Vagina (tissue), 2 donors: ENCODE data around the gene NELFB. TPM values are rescaled to one million over a fixed set of nuclear protein-coding genes. Genes with fewer than 3 reads are reported as not detected.

Experiments used
- DNase-seq, 2 donors: peaks; one replicate each; pipeline ENCODE4 v3.0.0-alpha.2; 2017; ENCODE audit errors: extremely low spot score in 2 of 2
- H3K27ac ChIP-seq: fragments of 200-600 bp; sonication (generic); one replicate; pipeline ENCODE4 v1.5.1; 2019
- H3K27me3 ChIP-seq: fragments of 200-600 bp; sonication (generic); one replicate; pipeline ENCODE4 v1.5.1; 2019
- H3K36me3 ChIP-seq, 2 donors: fragments of 200-600 bp; sonication (generic); one replicate each; pipeline ENCODE4 v1.5.1; 2017 to 2019
- H3K4me1 ChIP-seq: fragments of 200-600 bp; sonication (generic); one replicate; pipeline ENCODE4 v1.5.1; 2019
- H3K4me3 ChIP-seq, 2 donors: fragments of 200-600 bp; sonication (generic); 1 replicate in 1 of 2; 2 replicates in 1 of 2; pipeline ENCODE4 v1.5.1; 2016 to 2019
- H3K9me3 ChIP-seq: fragments of 200-600 bp; sonication (generic); one replicate; pipeline ENCODE4 v1.5.1; 2019
- CTCF ChIP-seq, 3 experiments: fragments of 450-650 bp in 2 of 3; fragments of 200-600 bp in 1 of 3; sonication (generic) in 1 of 3; IDR thresholded peaks; one replicate each; pipeline ENCODE4 v1.5.1; 2017 to 2019; ENCODE audit warnings: antibody characterized with exemption in 3 of 3, mild to moderate bottlenecking in 2 of 3, moderate library complexity in 2 of 3
- POLR2A ChIP-seq, 2 donors: fragments of 450-650 bp; IDR thresholded peaks; one replicate each; pipeline ENCODE4 v1.6.1; 2017; ENCODE audit warnings: antibody characterized with exemption in 2 of 2, mild to moderate bottlenecking in 2 of 2, moderate library complexity in 2 of 2
- POLR2AphosphoS5 ChIP-seq, 2 donors: sonication (generic); formaldehyde crosslinking; IDR thresholded peaks; one replicate each; pipeline ENCODE4 v1.9.0; 2017; ENCODE audit warnings: antibody characterized with exemption in 2 of 2, mild to moderate bottlenecking in 2 of 2, low read depth in 1 of 2; ENCODE audit not compliant: insufficient read depth in 1 of 2
- intact Hi-C: fragments of 100-400 bp; cut with DNase I; formaldehyde crosslinking; loops from one replicate; pipeline ENCODE4 v1.15.1; 2023
- total RNA-seq: library from RNA; depleted of rRNA; stranded (reverse); fragments of >200 nt; gene quantifications from one replicate; pipeline ENCODE4 v1.2.3, GENCODE V29; 2016

Gene NELFB
- total RNA-seq, 1 donor from 2014 or later: 44.0 TPM

DNA sequence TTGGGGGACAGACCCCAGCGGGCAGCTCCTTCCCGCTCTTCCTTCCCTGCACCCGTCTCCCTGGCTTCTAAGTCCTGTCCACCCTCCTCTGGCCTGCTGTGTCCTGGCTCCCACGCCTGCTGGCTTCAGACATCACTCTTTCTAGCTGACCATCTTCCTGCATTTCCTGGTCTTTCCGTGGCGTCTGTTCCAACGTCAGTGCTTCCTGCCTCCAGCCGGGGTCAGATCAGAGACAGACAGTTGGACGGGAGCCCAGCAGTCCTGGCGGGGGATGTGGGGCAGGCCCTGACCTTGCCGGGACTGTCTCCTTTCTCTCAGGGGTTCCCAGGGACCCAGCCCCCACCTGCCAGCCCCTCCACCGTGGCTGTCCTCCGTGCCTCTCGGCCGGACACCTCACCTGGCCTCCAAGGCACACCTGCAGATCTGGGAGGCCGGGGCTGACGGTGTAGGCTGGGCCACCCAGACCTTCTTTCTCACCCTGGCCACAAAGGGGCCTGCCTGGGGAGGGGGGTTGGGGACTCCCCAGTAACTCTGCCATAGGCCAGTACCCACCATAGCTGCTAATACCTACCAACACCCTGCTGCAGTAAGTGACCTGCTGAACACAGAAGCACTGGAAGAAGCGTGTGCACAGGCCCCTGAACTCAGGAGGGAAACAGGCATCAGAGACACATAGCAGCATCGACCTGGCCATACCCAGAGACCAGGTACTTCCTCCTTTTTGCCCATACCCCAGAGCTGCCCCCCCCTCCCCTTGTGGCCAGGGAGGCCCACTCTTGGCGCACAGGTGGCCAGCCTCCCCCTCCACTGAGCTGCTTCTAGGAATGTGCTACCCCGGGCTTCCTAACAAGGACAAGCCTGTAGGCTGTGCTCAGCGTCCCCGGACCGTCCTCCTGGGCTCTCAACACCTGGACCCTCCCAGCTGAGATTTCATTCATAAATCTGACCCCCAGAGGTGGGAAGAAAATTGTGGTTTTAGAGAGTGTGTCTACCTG lies 41.8 kb downstream of the NELFB start:
- Histone ChIP-seq H3K9me3 (no peaks in the 10 kb centered on the region), H3K27me3 (peaks cover 8% of the 10 kb centered on the region), H3K4me3 (peak overlapping the region in 1 of 2 donors; percentile 56), H3K36me3 (no peaks in the 10 kb centered on the region), H3K4me1 (peaks cover 42% of the 10 kb centered on the region), H3K27ac (peak overlapping the region; percentile 53)
- no peak for DNase-seq
- TF ChIP-seq CTCF (IDR thresholded peaks at IDR 0.05) (no peak), POLR2AphosphoS5 (IDR thresholded peaks at IDR 0.05; ENCODE audit: insufficient read depth in 1 of 2, low read depth in 1 of 2) (peak in 1 of 2 donors; percentile 24), POLR2A (IDR thresholded peaks at IDR 0.05) (no peak)
- intact Hi-C loops: loop anchor here (5.0 kb wide), 1 partner anchor 110 kb away; no protein-coding TSS in a partner anchor

GRCh38 chr9:137297966-137298365 lies 42.8 kb downstream of the NELFB start:
- Histone ChIP-seq H3K27me3 (peaks cover 8% of the 10 kb centered on the region), H3K9me3 (no peaks in the 10 kb centered on the region), H3K4me1 (peaks cover 48% of the 10 kb centered on the region), H3K4me3 (no peak overlapping the region), H3K27ac (peak overlapping the region; percentile 51), H3K36me3 (no peaks in the 10 kb centered on the region)
- intact Hi-C loops: loop anchor here (5.0 kb wide), 1 partner anchor 109 kb away; no protein-coding TSS in a partner anchor
- DNase-seq: no peak
- TF ChIP-seq POLR2A (IDR thresholded peaks at IDR 0.05): no peak

DNA sequence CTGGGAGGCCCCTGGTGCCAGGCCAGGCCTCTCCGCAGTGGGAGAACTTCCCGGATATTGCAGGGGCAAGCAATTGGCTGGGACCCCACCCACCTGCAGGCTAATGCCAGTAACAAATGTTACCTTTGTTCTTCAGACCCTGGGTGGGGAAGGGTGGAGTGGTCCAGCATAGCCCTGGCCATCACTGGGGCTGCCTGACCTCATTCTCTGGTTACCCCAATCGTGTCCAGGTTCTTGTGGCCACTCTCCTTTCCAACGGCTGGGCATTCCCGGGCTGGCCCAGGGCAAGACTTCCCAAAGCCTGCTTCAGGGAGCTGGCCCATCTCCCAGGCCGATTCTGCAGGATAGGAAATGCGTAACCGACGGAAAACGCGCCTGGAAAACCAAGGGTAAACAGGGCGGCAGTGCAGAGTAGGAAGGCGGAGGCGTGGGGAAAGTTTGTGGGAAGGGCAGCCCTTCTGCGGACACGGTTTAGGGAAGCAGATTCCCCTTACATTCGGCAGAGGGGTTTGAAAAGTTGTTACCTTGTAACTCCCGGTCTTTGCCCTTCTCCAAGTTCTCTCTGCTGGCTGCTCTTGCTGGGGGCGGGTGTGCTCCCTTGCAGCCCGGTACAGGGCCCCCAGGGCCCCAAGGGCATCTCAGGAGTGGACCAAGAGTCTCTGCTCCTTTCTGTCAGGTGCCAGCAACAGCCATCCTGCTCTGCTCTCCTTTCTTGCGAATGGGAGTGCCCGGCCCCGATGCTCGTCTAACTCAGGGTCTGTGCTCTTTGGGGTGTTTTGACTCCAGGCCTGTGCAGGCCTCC lies 43.5 kb downstream of the NELFB start:
- intact Hi-C loops: loop anchor here (5.0 kb wide), 1 partner anchor 109 kb away; no protein-coding TSS in a partner anchor
- peaks cover 8% of the 10 kb centered on the region for H3K27me3 ChIP-seq
- no peak for DNase-seq
- peak overlapping the region in 1 of 2 donors; percentile 53 for H3K4me3 ChIP-seq
- H3K4me1 ChIP-seq: peaks cover 55% of the 10 kb centered on the region
- no peaks in the 10 kb centered on the region for H3K9me3 ChIP-seq
- no peak for TF ChIP-seq POLR2A (IDR thresholded peaks at IDR 0.05)
- peak in 1 of 2 donors; percentile 24 for TF ChIP-seq POLR2AphosphoS5 (IDR thresholded peaks at IDR 0.05; ENCODE audit: insufficient read depth in 1 of 2, low read depth in 1 of 2)
- TF ChIP-seq CTCF (IDR thresholded peaks at IDR 0.05): no peak
- H3K36me3 ChIP-seq: no peaks in the 10 kb centered on the region
- H3K27ac ChIP-seq: peak overlapping the region; percentile 51

GRCh38 chr9:137299203-137299565 lies 44.1 kb downstream of the NELFB start:
- TF ChIP-seq CTCF (IDR thresholded peaks at IDR 0.05) (no peak), POLR2AphosphoS5 (IDR thresholded peaks at IDR 0.05; ENCODE audit: insufficient read depth in 1 of 2, low read depth in 1 of 2) (no peak), POLR2A (IDR thresholded peaks at IDR 0.05) (no peak)
- intact Hi-C loops: loop anchor here (5.0 kb wide), 1 partner anchor 108 kb away; no protein-coding TSS in a partner anchor
- H3K9me3 ChIP-seq: no peaks in the 10 kb centered on the region
- H3K4me3 ChIP-seq: peak overlapping the region in 1 of 2 donors; percentile 53
- peak overlapping the region; percentile 51 for H3K27ac ChIP-seq
- H3K27me3 ChIP-seq: peaks cover 8% of the 10 kb centered on the region
- DNase-seq: no peak
- no peaks in the 10 kb centered on the region for H3K36me3 ChIP-seq
- peaks cover 61% of the 10 kb centered on the region for H3K4me1 ChIP-seq

DNA sequence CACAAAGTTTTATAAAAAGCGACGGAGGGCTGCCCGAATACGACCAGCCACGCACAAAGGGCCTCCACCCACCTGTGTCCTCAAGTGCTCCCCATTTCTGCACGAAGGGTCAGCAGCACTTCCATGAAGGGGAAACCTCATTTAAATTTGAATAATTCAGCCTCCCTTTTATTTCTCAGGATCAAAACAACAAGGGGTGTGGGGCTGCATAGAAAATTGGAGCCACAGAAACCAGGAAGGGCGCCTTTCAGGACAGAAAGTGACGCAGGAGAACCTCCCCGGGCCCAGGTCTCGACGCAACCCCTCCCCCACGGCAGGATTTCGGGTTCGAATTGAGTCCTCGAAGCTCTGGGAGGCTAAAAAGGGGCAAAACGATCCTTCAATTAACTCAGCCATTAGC lies 44.8 kb downstream of the NELFB start:
- DNase-seq: no peak
- Histone ChIP-seq H3K4me1 (peaks cover 66% of the 10 kb centered on the region), H3K4me3 (peak overlapping the region in 1 of 2 donors; percentile 53), H3K36me3 (no peaks in the 10 kb centered on the region), H3K9me3 (no peaks in the 10 kb centered on the region), H3K27ac (peak overlapping the region; percentile 62), H3K27me3 (peaks cover 8% of the 10 kb centered on the region)
- no peak for TF ChIP-seq POLR2A (IDR thresholded peaks at IDR 0.05)
- TF ChIP-seq POLR2AphosphoS5 (IDR thresholded peaks at IDR 0.05; ENCODE audit: insufficient read depth in 1 of 2, low read depth in 1 of 2): peak in 1 of 2 donors; percentile 15
- TF ChIP-seq CTCF (IDR thresholded peaks at IDR 0.05): no peak
- intact Hi-C loops: loop anchor here (5.0 kb wide), 1 partner anchor 107 kb away; no protein-coding TSS in a partner anchor
